Mesendoderm (in vitro differentiated cells): ENCODE results near the gene MAPK14.

Experiments used
- DNase-seq: peaks from one replicate; pipeline ENCODE4 v3.0.0; 2013
- H2AK5ac ChIP-seq: 2 replicates; pipeline ENCODE4 v1.6.1; 2013; ENCODE audit warnings: low read length, inconsistent platforms
- H2BK120ac ChIP-seq: 2 replicates; pipeline ENCODE4 v1.6.1; 2013; ENCODE audit warnings: low read depth, mild to moderate bottlenecking, low read length, moderate library complexity, mixed read lengths
- H2BK15ac ChIP-seq: replicated peaks from 2 replicates; pipeline ENCODE4 v1.6.1; 2013; ENCODE audit warnings: low read depth, mild to moderate bottlenecking, moderate library complexity
- H2BK5ac ChIP-seq: 2 replicates; pipeline ENCODE4 v1.6.1; 2013; ENCODE audit warnings: low read length, inconsistent platforms
- H3K18ac ChIP-seq: 2 replicates; pipeline ENCODE4 v1.6.1; 2013; ENCODE audit warnings: mild to moderate bottlenecking, low read length, mixed read lengths
- H3K23ac ChIP-seq: one replicate; pipeline ENCODE4 v1.6.1; 2013; ENCODE audit warnings: low read length
- H3K27ac ChIP-seq: 2 replicates; pipeline ENCODE4 v1.5.1; 2013; ENCODE audit warnings: low read depth, mild to moderate bottlenecking, inconsistent platforms, low read length, moderate library complexity
- H3K27me3 ChIP-seq: 2 replicates; pipeline ENCODE4 v1.6.1; 2013; ENCODE audit warnings: low read length, control low read depth, mild to moderate bottlenecking, inconsistent platforms; ENCODE audit not compliant: insufficient read depth, poor library complexity
- H3K36me3 ChIP-seq: 2 replicates; pipeline ENCODE4 v1.6.1; 2013; ENCODE audit warnings: low read length, inconsistent platforms; ENCODE audit not compliant: control insufficient read depth, insufficient read depth
- H3K4ac ChIP-seq: one replicate; pipeline ENCODE4 v1.6.1; 2013; ENCODE audit warnings: low read depth, mild to moderate bottlenecking, low read length, moderate library complexity
- H3K4me1 ChIP-seq: 2 replicates; pipeline ENCODE4 v1.6.1; 2013; ENCODE audit warnings: low read depth, low read length, inconsistent platforms; ENCODE audit not compliant: control insufficient read depth
- H3K4me2 ChIP-seq: 2 replicates; pipeline ENCODE4 v1.6.1; 2013; ENCODE audit warnings: low read length
- H3K4me3 ChIP-seq: 2 replicates; pipeline ENCODE4 v1.5.1; 2013; ENCODE audit warnings: mild to moderate bottlenecking, low read length
- H3K56ac ChIP-seq: one replicate; pipeline ENCODE4 v1.6.1; 2013; ENCODE audit warnings: low read length
- H3K79me1 ChIP-seq: 2 replicates; pipeline ENCODE4 v1.6.1; 2013; ENCODE audit warnings: low read length, inconsistent platforms
- H3K79me2 ChIP-seq: 2 replicates; pipeline ENCODE4 v1.6.1; 2013; ENCODE audit warnings: mild to moderate bottlenecking, low read length; ENCODE audit not compliant: control insufficient read depth, insufficient read depth
- H3K9ac ChIP-seq: 2 replicates; pipeline ENCODE4 v1.6.1; 2013; ENCODE audit warnings: low read length, inconsistent platforms
- H4K5ac ChIP-seq: one replicate; pipeline ENCODE4 v1.6.1; 2013; ENCODE audit warnings: low read length
- H4K8ac ChIP-seq: one replicate; pipeline ENCODE4 v1.6.1; 2013; ENCODE audit warnings: low read depth, mild to moderate bottlenecking, control low read depth, low read length, moderate library complexity
- WGBS: extraction: QIAGEN DNeasy Blood & Tissue Kit; methylation state at CpG from one replicate; pipeline ENCODE4 v1.1.7; 2013; ENCODE audit warnings: low lambda C conversion rate, missing lambda C conversion rate; ENCODE audit not compliant: insufficient coverage; ENCODE audit errors: extremely low coverage; 5-methylcytosine and 5-hydroxymethylcytosine counted together

Gene MAPK14

DNA sequence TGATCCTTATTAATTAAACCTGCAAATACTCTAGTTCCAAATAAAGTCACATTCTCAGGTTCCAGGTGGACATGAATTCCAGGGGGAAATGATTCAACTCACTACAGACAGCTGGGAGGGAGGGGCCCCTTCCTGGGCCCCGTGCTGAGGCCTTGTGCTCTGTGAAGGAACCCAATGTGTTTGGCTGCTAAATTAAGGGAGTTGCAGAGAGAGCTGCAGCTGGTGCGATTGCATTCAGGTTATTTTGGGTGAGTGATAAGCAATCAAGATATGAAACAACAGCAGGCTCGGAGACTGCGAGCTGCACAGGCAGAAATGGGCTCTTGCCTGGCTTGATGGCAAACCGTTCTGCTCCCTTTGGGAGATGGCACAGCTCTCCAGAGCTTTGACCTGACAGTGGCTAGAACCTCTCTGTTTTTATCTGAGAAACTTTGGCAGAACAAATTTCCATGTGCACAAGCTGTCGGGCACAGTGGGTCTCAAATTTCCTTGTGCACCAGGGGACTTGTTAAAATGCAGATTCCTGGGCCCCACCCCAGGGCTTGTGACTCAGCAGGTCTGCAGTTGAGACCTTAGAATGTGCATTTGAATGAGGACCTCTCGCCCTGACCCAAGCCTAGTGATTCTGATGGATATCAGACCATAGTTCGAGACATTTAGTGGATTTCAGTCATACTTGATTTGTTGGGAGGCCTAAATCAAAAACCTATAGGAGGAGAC, 112.5 kb downstream of the MAPK14 start:
- no peak overlapping the region for H3K27ac ChIP-seq
- WGBS, result no CpG with 5 or more reads among the region's 8 CpGs
- H4K5ac ChIP-seq, result no peak overlapping the region
- H3K4me2 ChIP-seq, result no peak overlapping the region
- no peak overlapping the region for H2BK5ac ChIP-seq
- H3K4me1 ChIP-seq, result no peaks in the 10 kb centered on the region
- H4K8ac ChIP-seq, result no peak overlapping the region
- no peaks in the 10 kb centered on the region for H3K79me1 ChIP-seq
- H2AK5ac ChIP-seq, result no peak overlapping the region
- H2BK120ac ChIP-seq, result no peak overlapping the region
- DNase-seq, result peak; percentile 45
- H3K27me3 ChIP-seq, result no peaks in the 10 kb centered on the region
- H3K4me3 ChIP-seq, result no peak overlapping the region
- H3K56ac ChIP-seq, result no peak overlapping the region
- H3K18ac ChIP-seq, result no peak overlapping the region
- H3K79me2 ChIP-seq, result no peaks in the 10 kb centered on the region
- H2BK15ac ChIP-seq, result no peak overlapping the region
- no peak overlapping the region for H3K23ac ChIP-seq
- H3K4ac ChIP-seq, result no peak overlapping the region
- H3K36me3 ChIP-seq, result no peaks in the 10 kb centered on the region
- H3K9ac ChIP-seq, result no peak overlapping the region

- Histone ChIP-seq H3K18ac (no peak overlapping the region), H4K8ac (no peak overlapping the region), H3K23ac (no peak overlapping the region), H3K27ac (no peak overlapping the region), H3K56ac (no peak overlapping the region), H3K4ac (no peak overlapping the region), H3K79me2 (no peaks in the 10 kb centered on the region), H3K9ac (no peak overlapping the region), H3K4me3 (no peak overlapping the region), H4K5ac (no peak overlapping the region), H2BK15ac (no peak overlapping the region), H3K4me1 (no peaks in the 10 kb centered on the region), H3K36me3 (no peaks in the 10 kb centered on the region), H3K79me1 (no peaks in the 10 kb centered on the region), H3K27me3 (no peaks in the 10 kb centered on the region), H2AK5ac (no peak overlapping the region), H2BK5ac (no peak overlapping the region), H3K4me2 (no peak overlapping the region), H2BK120ac (no peak overlapping the region)
- no CpG with 5 or more reads among the region's 4 CpGs for WGBS
- no peak for DNase-seq
These were observed 113.5 kb downstream of the MAPK14 start for GRCh38 chr6:36141091-36141490.

DNA sequence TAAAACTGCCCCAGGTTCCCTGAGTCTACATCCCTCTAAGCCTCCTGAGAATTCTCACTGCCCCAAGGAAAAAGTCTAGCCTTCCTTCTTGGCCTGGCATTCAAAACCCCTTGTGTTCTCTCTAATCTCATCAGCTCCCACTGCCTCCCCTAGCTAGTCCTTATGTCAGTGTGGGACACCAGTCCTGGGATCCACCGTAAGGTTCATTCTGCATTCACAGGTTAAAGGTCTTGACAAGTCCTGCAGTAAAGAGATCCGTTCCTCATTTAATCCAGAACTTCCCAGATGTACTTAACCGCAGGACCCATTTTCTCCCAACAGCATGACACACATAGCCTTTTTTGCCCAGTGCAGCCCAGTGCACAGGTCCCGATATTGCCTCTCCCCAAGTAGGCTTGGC, 114.4 kb downstream of the MAPK14 start:
- no peak overlapping the region for H3K27ac ChIP-seq
- no peaks in the 10 kb centered on the region for H3K79me1 ChIP-seq
- no peaks in the 10 kb centered on the region for H3K79me2 ChIP-seq
- WGBS, result no CpG with 5 or more reads among the region's 4 CpGs
- no peak for DNase-seq
- H3K18ac ChIP-seq, result no peak overlapping the region
- H3K56ac ChIP-seq, result no peak overlapping the region
- H2BK120ac ChIP-seq, result no peak overlapping the region
- H3K23ac ChIP-seq, result no peak overlapping the region
- H3K9ac ChIP-seq, result no peak overlapping the region
- H2BK5ac ChIP-seq, result no peak overlapping the region
- no peak overlapping the region for H2BK15ac ChIP-seq
- H4K8ac ChIP-seq, result no peak overlapping the region
- H3K36me3 ChIP-seq, result no peaks in the 10 kb centered on the region
- no peak overlapping the region for H4K5ac ChIP-seq
- no peaks in the 10 kb centered on the region for H3K27me3 ChIP-seq
- no peaks in the 10 kb centered on the region for H3K4me1 ChIP-seq
- no peak overlapping the region for H3K4me2 ChIP-seq
- no peak overlapping the region for H2AK5ac ChIP-seq
- H3K4me3 ChIP-seq, result no peak overlapping the region
- H3K4ac ChIP-seq, result no peak overlapping the region

DNA sequence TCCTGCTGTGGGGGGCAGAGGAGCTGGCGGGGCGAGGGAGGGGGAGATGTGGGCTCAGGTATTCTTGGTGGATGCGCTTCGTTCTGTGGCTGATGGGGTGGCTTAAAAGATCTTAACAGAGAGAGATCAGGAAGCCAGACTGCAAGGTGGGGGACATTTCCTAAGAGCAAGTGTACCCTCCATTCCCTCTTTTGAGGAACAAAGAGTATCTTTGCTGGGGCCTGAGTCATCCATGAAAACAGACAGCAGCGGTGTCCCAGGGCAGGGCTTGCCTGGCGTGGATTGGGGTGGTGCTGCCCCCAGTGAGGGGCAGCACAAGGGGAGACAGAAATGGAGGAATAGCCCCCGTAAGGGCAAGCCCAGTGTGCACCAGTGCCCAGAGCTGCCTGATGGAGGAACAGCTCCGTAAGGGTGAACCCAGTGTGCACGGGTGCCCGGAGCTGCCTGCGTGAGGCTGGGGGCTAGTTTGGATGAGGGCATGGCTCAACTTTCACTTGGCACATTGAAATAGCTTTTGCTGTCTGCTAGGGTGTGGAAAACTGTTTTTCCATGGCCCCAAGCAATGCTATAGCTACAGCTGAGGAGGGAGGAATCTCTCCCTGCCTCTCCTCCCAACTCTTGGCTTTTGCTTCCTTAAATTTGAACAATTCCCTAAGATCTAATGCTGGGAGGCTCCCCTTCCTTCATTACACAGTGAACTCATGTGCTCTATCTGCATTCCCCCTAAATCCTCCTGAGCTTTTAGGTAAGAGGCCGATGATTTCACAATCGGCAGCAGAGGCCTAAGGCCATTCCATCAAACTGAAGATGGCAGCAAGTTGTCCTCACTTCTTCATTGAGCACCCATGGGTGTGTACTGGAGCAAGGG, 115.6 kb downstream of the MAPK14 start:
- Histone ChIP-seq H3K27ac (no peak overlapping the region), H3K36me3 (no peaks in the 10 kb centered on the region), H2AK5ac (no peak overlapping the region), H3K79me2 (no peaks in the 10 kb centered on the region), H3K4me3 (no peak overlapping the region), H3K79me1 (no peaks in the 10 kb centered on the region), H2BK120ac (no peak overlapping the region), H3K18ac (no peak overlapping the region), H3K23ac (no peak overlapping the region), H3K4ac (no peak overlapping the region), H2BK5ac (no peak overlapping the region), H3K4me1 (no peaks in the 10 kb centered on the region), H4K5ac (no peak overlapping the region), H3K4me2 (no peak overlapping the region), H3K56ac (no peak overlapping the region), H3K27me3 (no peaks in the 10 kb centered on the region), H3K9ac (no peak overlapping the region), H2BK15ac (no peak overlapping the region), H4K8ac (no peak overlapping the region)
- DNase-seq, result no peak
- no CpG with 5 or more reads among the region's 13 CpGs for whole genome bisulfite sequencing

DNA sequence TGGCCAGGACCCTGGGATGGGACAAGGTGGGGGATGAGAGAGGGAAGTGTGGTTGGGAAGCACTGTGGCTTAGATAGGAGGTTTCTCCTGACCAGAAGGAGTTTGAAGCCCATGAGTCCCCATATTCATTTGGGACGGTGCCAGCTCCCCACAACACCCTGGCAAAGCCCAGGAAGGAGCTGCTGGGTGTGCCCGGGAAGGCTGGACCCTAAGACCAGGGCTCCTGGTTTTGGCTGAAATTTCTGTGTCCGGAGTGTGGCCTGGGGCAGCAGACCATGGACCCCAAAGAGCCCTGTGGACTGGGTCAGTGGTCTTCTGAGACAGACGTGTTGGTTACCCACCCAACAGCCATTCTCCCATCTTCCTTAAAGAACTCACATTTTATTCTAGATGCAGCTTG, 117.9 kb downstream of the MAPK14 start:
- Histone ChIP-seq H2BK5ac (no peak overlapping the region), H4K8ac (no peak overlapping the region), H4K5ac (no peak overlapping the region), H3K4me3 (no peak overlapping the region), H3K27ac (no peak overlapping the region), H3K23ac (no peak overlapping the region), H3K18ac (no peak overlapping the region), H3K27me3 (peaks cover 3% of the 10 kb centered on the region), H3K79me2 (no peaks in the 10 kb centered on the region), H2BK120ac (no peak overlapping the region), H3K56ac (no peak overlapping the region), H2BK15ac (no peak overlapping the region), H3K36me3 (no peaks in the 10 kb centered on the region), H2AK5ac (no peak overlapping the region), H3K9ac (no peak overlapping the region), H3K4ac (no peak overlapping the region), H3K79me1 (no peaks in the 10 kb centered on the region), H3K4me2 (no peak overlapping the region), H3K4me1 (no peaks in the 10 kb centered on the region)
- WGBS, result no CpG with 5 or more reads among the region's 4 CpGs
- no peak for DNase-seq
